H1 (cell line): Measurements from ENCODE around the gene CHCHD6. TPM values are rescaled to one million over a fixed set of nuclear protein-coding genes. Genes with fewer than 3 reads are reported as not detected.

ENCODE experiments used
- CTCF ChIA-PET: fragments of 300-600 bp; sonication (Branson Sonifier 250); formaldehyde crosslinking; loops from one replicate; lab custom pipeline; 2021; ENCODE audit not compliant: partially characterized antibody; lab: Charles Lee
- POLR2A ChIA-PET: fragments of 300-600 bp; sonication (Branson Sonifier 250); formaldehyde crosslinking; loops from one replicate; lab custom pipeline; 2021; ENCODE audit warnings: inconsistent platforms; ENCODE audit not compliant: partially characterized antibody; lab: Charles Lee
- DNase-seq, 2 experiments: peaks; one replicate each; pipeline versions ENCODE4 v3.0.0 to v3.0.0-alpha.2; 2010 to 2022; ENCODE audit warnings: low spot score in 2 of 2, low read depth in 1 of 2, mixed read lengths in 1 of 2
- FAIRE-seq: peaks from 2 replicates; lab custom pipeline; 2011; peaks lifted over from hg19 to GRCh38; lab: Jason Lieb, UNC
- H2AFZ ChIP-seq: 2 replicates; pipeline ENCODE4 v1.8.1; 2012; ENCODE audit warnings: low read length, inconsistent platforms
- H2AK5ac ChIP-seq: 2 replicates; pipeline ENCODE4 v1.6.1; 2013; ENCODE audit warnings: low read depth, low read length
- H2BK120ac ChIP-seq: replicated peaks from 2 replicates; pipeline ENCODE3; 2013; ENCODE audit warnings: low read depth, low read length, inconsistent platforms
- H2BK12ac ChIP-seq: 2 replicates; pipeline ENCODE4 v1.6.1; 2013; ENCODE audit warnings: low read depth, low read length
- H2BK15ac ChIP-seq: 2 replicates; pipeline ENCODE4 v1.6.1; 2013; ENCODE audit warnings: low read length
- H2BK20ac ChIP-seq: 2 replicates; pipeline ENCODE4 v1.6.1; 2013; ENCODE audit warnings: low read length
- H2BK5ac ChIP-seq: 2 replicates; pipeline ENCODE4 v1.6.1; 2013; ENCODE audit warnings: low read depth, low read length
- H3K14ac ChIP-seq: 2 replicates; pipeline ENCODE4 v1.6.1; 2013; ENCODE audit warnings: inconsistent platforms; ENCODE audit not compliant: insufficient read length
- H3K18ac ChIP-seq: 2 replicates; pipeline ENCODE4 v1.6.1; 2013; ENCODE audit warnings: low read length; ENCODE audit errors: extremely low read depth
- H3K23ac ChIP-seq: 2 replicates; pipeline ENCODE4 v1.6.1; 2013; ENCODE audit warnings: inconsistent platforms; ENCODE audit not compliant: insufficient read length
- H3K23me2 ChIP-seq: 2 replicates; pipeline ENCODE4 v1.6.1; 2013; ENCODE audit warnings: low read depth, low read length
- H3K27ac ChIP-seq: 2 replicates; pipeline ENCODE4 v1.6.1; 2011; ENCODE audit warnings: low read depth, low read length, inconsistent platforms
- H3K27me3 ChIP-seq, 4 experiments: replicated peaks in 1 of 4; 1 replicate in 1 of 4; 2 replicates in 3 of 4; pipeline versions ENCODE4 v1.6.1 to v1.8.1; 2011 to 2013; ENCODE audit warnings: low read length in 3 of 4, mild to moderate bottlenecking in 3 of 4, inconsistent platforms in 2 of 4, mixed read lengths in 2 of 4, moderate library complexity in 1 of 4; ENCODE audit not compliant: control insufficient read depth in 3 of 4, insufficient read depth in 3 of 4; ENCODE audit errors: extremely low read depth in 1 of 4
- H3K36me3 ChIP-seq, 4 experiments: 2 replicates each; pipeline versions ENCODE4 v1.6.1 to v1.8.1; 2011 to 2013; ENCODE audit warnings: mild to moderate bottlenecking in 4 of 4, low read length in 3 of 4, moderate library complexity in 2 of 4, control low read depth in 1 of 4, inconsistent platforms in 1 of 4; ENCODE audit not compliant: insufficient read depth in 4 of 4, control insufficient read depth in 2 of 4
- H3K4ac ChIP-seq: replicated peaks from 2 replicates; pipeline ENCODE3; 2013; ENCODE audit warnings: low read length, low read depth, mixed read lengths, inconsistent platforms; ENCODE audit not compliant: insufficient read length
- H3K4me1 ChIP-seq, 4 experiments: replicated peaks in 1 of 4; 1 replicate in 1 of 4; 2 replicates in 3 of 4; pipeline versions ENCODE4 v1.6.1 to v1.8.1; 2011 to 2013; ENCODE audit warnings: low read length in 3 of 4, inconsistent platforms in 2 of 4, mixed read lengths in 1 of 4; ENCODE audit not compliant: insufficient read depth in 4 of 4, control insufficient read depth in 3 of 4
- H3K4me2 ChIP-seq, 2 experiments: 2 replicates each; pipeline versions ENCODE4 v1.6.1 to v1.8.1; 2011 to 2013; ENCODE audit warnings: low read depth in 2 of 2, low read length in 2 of 2, control low read depth in 1 of 2, inconsistent platforms in 1 of 2, mild to moderate bottlenecking in 1 of 2; ENCODE audit not compliant: insufficient read depth in 1 of 2
- H3K4me3 ChIP-seq, 4 experiments: fragments of 200-600, 300-600 bp in 1 of 4; sonication (generic), shearing (Covaris generic), sonication (Bioruptor Twin) in 1 of 4; 2 replicates each; pipeline versions ENCODE4 v1.5.1 to v1.8.1; 2011 to 2016; ENCODE audit warnings: low read length in 4 of 4, low read depth in 3 of 4, control low read depth in 2 of 4, inconsistent platforms in 2 of 4, mild to moderate bottlenecking in 2 of 4, mixed read lengths in 1 of 4, moderate library complexity in 1 of 4; ENCODE audit not compliant: insufficient read depth in 2 of 4; ENCODE audit errors: extremely low read depth in 1 of 4
- H3K56ac ChIP-seq: replicated peaks from 2 replicates; pipeline ENCODE3; 2013; ENCODE audit warnings: low read depth, mild to moderate bottlenecking, mixed read lengths, low read length, inconsistent platforms; ENCODE audit not compliant: insufficient read length
- H3K79me1 ChIP-seq: 2 replicates; pipeline ENCODE4 v1.6.1; 2013; ENCODE audit warnings: low read depth, low read length, control low read depth
- H3K79me2 ChIP-seq, 2 experiments: 2 replicates each; pipeline versions ENCODE4 v1.6.1 to v1.8.1; 2012 to 2013; ENCODE audit warnings: low read length in 2 of 2, mild to moderate bottlenecking in 2 of 2, inconsistent platforms in 1 of 2; ENCODE audit not compliant: insufficient read depth in 2 of 2, control insufficient read depth in 1 of 2
- H3K9ac ChIP-seq, 4 experiments: replicated peaks in 1 of 4; 1 replicate in 1 of 4; 2 replicates in 3 of 4; pipeline versions ENCODE4 v1.6.1 to v1.8.1; 2011 to 2013; ENCODE audit warnings: low read depth in 3 of 4, low read length in 3 of 4, control low read depth in 2 of 4, mild to moderate bottlenecking in 2 of 4, moderate library complexity in 2 of 4, inconsistent platforms in 1 of 4; ENCODE audit errors: extremely low read depth in 1 of 4
- H3K9me3 ChIP-seq, 2 experiments: 2 replicates each; pipeline versions ENCODE4 v1.6.1 to v1.8.1; 2012 to 2013; ENCODE audit warnings: mild to moderate bottlenecking in 2 of 2, moderate library complexity in 2 of 2, control low read depth in 1 of 2, inconsistent platforms in 1 of 2, low read depth in 1 of 2, low read length in 1 of 2, mixed read lengths in 1 of 2; ENCODE audit not compliant: insufficient read depth in 2 of 2
- H4K20me1 ChIP-seq, 2 experiments: replicated peaks in 1 of 2; 2 replicates each; pipeline versions ENCODE3 to v1.8.1; 2011 to 2013; ENCODE audit warnings: inconsistent platforms in 2 of 2, low read length in 2 of 2, mild to moderate bottlenecking in 1 of 2; ENCODE audit not compliant: insufficient read depth in 2 of 2, control insufficient read depth in 1 of 2
- H4K5ac ChIP-seq: 2 replicates; pipeline ENCODE4 v1.6.1; 2013; ENCODE audit warnings: low read length, low read depth, mixed read lengths, inconsistent platforms; ENCODE audit not compliant: insufficient read length
- H4K8ac ChIP-seq: 2 replicates; pipeline ENCODE4 v1.8.0; 2013; ENCODE audit warnings: mild to moderate bottlenecking, moderate library complexity, low read length, inconsistent platforms; ENCODE audit not compliant: insufficient read depth; ENCODE audit errors: extremely low read depth
- H4K91ac ChIP-seq: replicated peaks from 2 replicates; pipeline ENCODE3; 2013; ENCODE audit warnings: low read length, mixed read lengths, inconsistent platforms; ENCODE audit not compliant: insufficient read length
- ATF3 ChIP-seq: IDR thresholded peaks from 2 replicates; pipeline ENCODE4 v1.6.1; 2011; ENCODE audit warnings: low read depth, mild to moderate bottlenecking, low read length; ENCODE audit not compliant: insufficient read depth
- BRCA1 ChIP-seq: IDR thresholded peaks from 2 replicates; pipeline ENCODE4 v1.6.1; 2012; ENCODE audit warnings: low read depth, low read length, improper control_type of control experiment
- CREB1 ChIP-seq: IDR thresholded peaks from 2 replicates; pipeline ENCODE4 v1.6.1; 2012; ENCODE audit warnings: inconsistent platforms
- EGR1 ChIP-seq: IDR thresholded peaks from 2 replicates; pipeline ENCODE4 v1.6.1; 2011; ENCODE audit warnings: low read depth, low read length, borderline replicate concordance
- JUN ChIP-seq: IDR thresholded peaks from 2 replicates; pipeline ENCODE4 v1.6.1; 2011; ENCODE audit warnings: low read depth, mild to moderate bottlenecking, improper control_type of control experiment, low read length
- MAX ChIP-seq: IDR thresholded peaks from 2 replicates; pipeline ENCODE4 v1.6.1; 2012; ENCODE audit warnings: inconsistent platforms
- NANOG ChIP-seq: IDR thresholded peaks from 2 replicates; pipeline ENCODE4 v1.6.1; 2011; ENCODE audit warnings: low read length, low read depth, mild to moderate bottlenecking, inconsistent platforms; ENCODE audit not compliant: insufficient read depth, poor library complexity, severe bottlenecking
- NRF1 ChIP-seq: IDR thresholded peaks from 2 replicates; pipeline ENCODE4 v1.6.1; 2011; ENCODE audit warnings: mild to moderate bottlenecking, low read depth, low read length, improper control_type of control experiment
- SIX5 ChIP-seq: IDR thresholded peaks from 2 replicates; pipeline ENCODE4 v1.6.1; 2011; ENCODE audit warnings: mild to moderate bottlenecking, low read depth, low read length
- TAF7 ChIP-seq: optimal IDR thresholded peaks from 2 replicates; pipeline ENCODE3; 2011; ENCODE audit warnings: low read depth, mild to moderate bottlenecking, inconsistent platforms, low read length, moderate library complexity, borderline replicate concordance
- USF2 ChIP-seq: IDR thresholded peaks from 2 replicates; pipeline ENCODE4 v1.6.1; 2011; ENCODE audit warnings: low read length, improper control_type of control experiment
- WGBS, 2 experiments: shearing (Covaris generic) in 1 of 2; methylation state at CpG; one replicate each; pipeline versions ENCODE4 v1.1.6 to v1.1.7; 2013 to 2015; ENCODE audit warnings: low lambda C conversion rate in 2 of 2, mixed read lengths in 2 of 2, inconsistent platforms in 1 of 2, low coverage in 1 of 2, missing lambda C conversion rate in 1 of 2; ENCODE audit not compliant: insufficient replicate concordance in 2 of 2, insufficient coverage in 1 of 2, insufficient read length in 1 of 2; ENCODE audit errors: extremely low coverage in 1 of 2, missing lambda C conversion rate in 1 of 2; 5-methylcytosine and 5-hydroxymethylcytosine counted together
- polyA plus RNA-seq, 7 experiments: library from polyadenylated mRNA; depleted of rRNA in 3 of 7; stranded (reverse) in 5 of 7; unstranded in 2 of 7; fragments of >200 nt in 5 of 7; fragments of 200-250 nt in 2 of 7; gene quantifications; 1 replicate in 5 of 7; 2 replicates in 1 of 7; 4 replicates in 1 of 7; pipeline versions ENCODE4 v1.2.1 to v1.2.3, GENCODE V29; 2011 to 2013; ENCODE audit warnings: missing spikeins in 2 of 7, mixed read lengths in 2 of 7
- total RNA-seq: library from RNA; stranded (reverse); fragmentation: NEBNext Ultra II Directional; extraction: Animal tissue kit (Norgen Biotek cat#: 25700); gene quantifications from 2 replicates; pipeline ENCODE4 v1.2.1, GENCODE V29; 2021

CHCHD6 gene
- total and polyA plus RNA-seq, 2 of the 8 experiments (the other 6 are each of a cell fraction or from before 2014, with no cell fraction given), result 32.4 to 37.6 TPM

- Histone ChIP-seq H3K27me3 (no peaks in the 10 kb centered on the region; a peak in 1 of 7 replicates), H3K4ac (no peak overlapping the region), H4K91ac (no peak overlapping the region), H4K20me1 (no peaks in the 10 kb centered on the region), H3K27ac (no peak overlapping the region), H3K79me1 (no peaks in the 10 kb centered on the region), H3K9me3 (no peaks in the 10 kb centered on the region), H4K5ac (no peak overlapping the region), H2AK5ac (no peak overlapping the region), H3K4me2 (no peak overlapping the region), H3K79me2 (no peaks in the 10 kb centered on the region), H4K8ac (no peak overlapping the region; the same call in 1 of the 2 replicates), H3K4me1 (no peaks in the 10 kb centered on the region; a peak in 2 of 7 replicates), H3K14ac (no peak overlapping the region), H3K9ac (no peak overlapping the region), H2BK5ac (no peak overlapping the region)
- WGBS, 2 experiments, result 84% methylated on average over 15 of the region's 15 CpGs; no CpG with 5 or more reads in 1 of the 2 experiments
- DNase-seq, result no peak
- ChIA-PET POLR2A (no interaction called here), CTCF (interaction anchor here (0.7 to 2.5 kb wide), 7 partner anchors 9 to 741 kb away, joined by 3 to 9 read pairs (median 3); no protein-coding TSS in a partner anchor)
- TF ChIP-seq JUN (no peak), EGR1 (no peak), NRF1 (no peak), TAF7 (no peak), ATF3 (no peak), CREB1 (no peak), MAX (no peak), BRCA1 (no peak), NANOG (no peak), USF2 (no peak), SIX5 (no peak)
- TF ChIP-seq, all 59 proteins: peak for 0
- H3K56ac ChIP-seq, result no peak overlapping the region
- H2BK12ac ChIP-seq, result no peak overlapping the region
- H3K4me3 ChIP-seq, result no peak overlapping the region
- no peak for FAIRE-seq
- no peak overlapping the region for H2BK120ac ChIP-seq
- no peaks in the 10 kb centered on the region for H3K36me3 ChIP-seq
- no peak overlapping the region for H3K18ac ChIP-seq
- H2BK20ac ChIP-seq, result no peak overlapping the region
- no peak overlapping the region for H3K23ac ChIP-seq
- no peak overlapping the region for H2AFZ ChIP-seq
- H2BK15ac ChIP-seq, result no peak overlapping the region
- no peaks in the 10 kb centered on the region for H3K23me2 ChIP-seq
These were observed 36.2 kb upstream of the CHCHD6 start for GRCh38 chr3:126667631-126668449.
